Limb (tissue), 2 donors: ENCODE results near the gene ZBTB21.

Experiments used
- DNase-seq, 2 donors: peaks; one replicate each; pipeline ENCODE4 v3.0.0-alpha.2; 2016; ENCODE audit errors: extremely low spot score in 2 of 2

ZBTB21 gene

DNA sequence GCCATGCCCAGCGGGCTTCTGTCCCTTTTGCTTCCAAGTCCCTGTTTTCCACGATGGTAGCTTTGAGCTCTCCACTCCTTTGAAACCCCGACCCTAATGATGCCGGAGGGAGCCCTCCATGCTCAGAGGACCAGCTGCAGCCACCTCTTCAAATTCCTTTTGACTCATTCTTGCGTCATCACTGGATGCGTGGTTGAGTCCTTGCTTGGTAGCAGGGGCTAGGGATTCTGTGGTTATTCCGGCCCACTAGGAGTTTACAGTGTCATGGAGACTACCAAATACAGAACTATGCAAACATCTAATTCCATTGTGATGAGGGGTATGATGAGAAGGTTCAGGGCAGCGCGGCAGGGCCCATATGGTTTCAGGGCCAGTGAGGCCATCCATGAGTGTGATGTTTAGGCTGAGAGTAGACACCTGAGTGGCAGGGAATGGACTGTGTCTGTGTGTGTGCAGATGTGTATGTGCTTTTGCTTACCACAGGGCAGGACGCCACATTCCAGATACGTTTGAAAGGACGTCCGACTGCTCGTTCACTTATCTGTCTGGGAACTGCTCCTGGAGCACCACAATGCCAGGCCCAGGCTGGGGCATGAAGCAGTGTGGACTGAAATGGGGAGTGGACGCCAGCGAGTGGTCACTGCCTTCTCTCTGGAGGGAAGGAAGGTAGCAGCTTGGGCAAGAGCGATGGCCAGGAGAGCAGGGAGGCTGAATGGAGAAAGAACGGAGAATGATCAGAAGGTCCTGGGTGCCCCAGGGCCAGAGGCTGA is 30.4 kb upstream of the ZBTB21 start:
- no peak for DNase-seq

DNA sequence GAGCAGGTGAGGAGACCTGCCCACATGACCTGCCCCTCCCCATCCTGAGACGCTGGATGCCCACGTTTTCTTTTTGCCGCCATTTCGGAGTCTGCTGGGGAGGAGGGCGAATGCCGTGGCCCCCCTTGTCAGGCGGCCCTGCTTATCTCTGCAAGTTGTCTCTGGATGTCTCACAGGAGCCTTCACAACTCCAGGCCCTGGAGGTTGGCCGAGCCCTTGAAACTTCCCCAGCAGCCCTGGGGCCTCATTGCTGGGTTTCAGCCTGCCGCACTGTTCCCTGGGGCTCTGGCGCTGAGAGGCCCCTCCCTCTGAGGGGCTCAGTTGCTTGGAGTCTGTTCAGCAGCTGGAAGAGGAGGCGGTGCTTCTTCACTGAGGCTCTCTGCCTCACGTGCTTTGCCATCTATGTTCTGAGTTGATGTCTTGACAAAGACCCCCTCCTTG is 29.8 kb upstream of the ZBTB21 start:
- DNase-seq: no peak

DNA sequence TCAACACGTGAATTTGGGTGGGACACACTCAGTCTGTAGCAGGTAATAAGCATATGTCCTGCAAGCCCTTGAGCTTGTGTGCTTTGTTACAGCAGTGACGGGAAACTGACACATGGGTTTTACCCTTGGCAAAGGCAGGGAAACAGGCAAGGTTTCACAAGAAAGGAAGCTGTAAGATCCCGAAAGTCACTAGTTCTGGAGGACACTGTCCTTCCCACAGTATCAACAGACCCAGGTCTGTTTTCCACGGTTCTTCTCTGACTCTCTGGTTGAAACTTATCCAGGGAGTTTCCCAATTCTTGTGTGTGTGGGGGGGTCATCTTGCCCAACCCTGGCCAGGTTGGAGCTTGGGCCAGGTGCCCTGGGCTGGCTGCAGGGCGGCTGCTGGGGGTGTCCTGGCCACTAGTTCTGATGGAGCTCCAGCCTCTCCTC is 29.3 kb upstream of the ZBTB21 start:
- no peak for DNase-seq

DNA sequence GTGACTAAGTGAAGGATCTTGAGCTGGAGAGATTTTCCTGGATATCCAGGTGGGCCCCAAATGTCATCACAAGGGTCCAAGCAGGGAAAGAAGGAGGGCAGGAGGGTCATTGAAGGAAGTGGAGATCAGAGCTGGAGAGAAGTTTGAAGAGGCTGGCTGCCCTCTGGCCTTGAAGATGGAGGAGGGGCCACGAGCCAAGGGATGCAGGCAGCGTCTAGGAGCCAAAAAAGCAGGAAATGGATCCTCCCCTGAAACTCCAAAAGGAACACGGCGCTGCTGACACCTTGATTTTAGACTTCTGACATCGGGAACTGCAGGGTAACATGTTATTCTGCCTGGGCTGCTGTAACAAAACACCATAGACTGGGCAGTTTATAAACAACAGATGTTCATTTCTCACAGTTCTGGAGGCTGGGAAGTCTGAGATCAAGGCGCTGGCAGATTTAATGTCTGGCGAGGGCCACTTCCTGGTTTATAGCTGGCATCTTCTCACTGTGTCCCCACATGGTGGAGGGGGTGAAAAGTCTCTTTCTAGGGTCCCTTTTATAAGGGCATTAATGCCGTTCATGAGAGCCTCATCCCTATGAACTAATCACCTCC is 28.8 kb upstream of the ZBTB21 start:
- no peak for DNase-seq

DNA sequence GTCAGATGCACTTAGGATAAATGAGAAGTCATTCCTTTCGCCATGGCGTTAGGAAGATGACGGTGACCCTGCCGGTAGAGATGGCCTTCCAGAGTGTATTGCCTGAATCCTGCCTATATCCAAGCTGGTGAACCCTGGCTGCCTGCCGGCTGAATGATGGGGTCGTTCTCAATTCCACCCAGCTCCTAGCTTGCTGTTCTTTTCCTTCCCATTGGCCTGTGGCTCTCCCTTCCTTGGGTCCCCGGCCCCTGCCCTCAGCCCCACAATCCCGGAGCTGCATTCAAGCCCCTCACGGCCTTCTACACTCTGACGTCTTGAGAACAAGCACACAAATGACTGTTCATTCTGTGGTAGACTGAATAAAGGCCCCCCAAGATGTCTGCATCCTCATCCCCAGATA is 28.2 kb upstream of the ZBTB21 start:
- DNase-seq: no peak

DNA sequence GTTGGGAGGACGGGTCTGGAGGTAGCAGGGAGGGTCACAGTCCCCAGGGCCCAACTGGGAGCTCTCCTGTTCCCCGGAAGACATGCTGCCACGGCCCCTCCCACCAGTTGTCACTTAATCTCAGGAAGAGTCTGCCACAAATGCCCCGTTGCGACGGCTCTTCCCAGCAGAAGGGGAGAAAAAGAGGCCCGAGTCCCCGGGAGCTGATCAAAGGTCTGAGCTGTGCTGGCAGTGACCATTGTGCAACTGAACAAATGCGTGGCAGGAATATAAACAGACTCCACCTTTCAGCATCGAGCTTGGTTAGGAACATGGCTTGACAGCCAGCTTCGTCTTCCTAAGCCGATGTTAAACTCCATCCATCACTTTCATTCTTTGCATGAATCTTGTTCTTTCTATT is 27.8 kb upstream of the ZBTB21 start:
- DNase-seq: no peak

DNA sequence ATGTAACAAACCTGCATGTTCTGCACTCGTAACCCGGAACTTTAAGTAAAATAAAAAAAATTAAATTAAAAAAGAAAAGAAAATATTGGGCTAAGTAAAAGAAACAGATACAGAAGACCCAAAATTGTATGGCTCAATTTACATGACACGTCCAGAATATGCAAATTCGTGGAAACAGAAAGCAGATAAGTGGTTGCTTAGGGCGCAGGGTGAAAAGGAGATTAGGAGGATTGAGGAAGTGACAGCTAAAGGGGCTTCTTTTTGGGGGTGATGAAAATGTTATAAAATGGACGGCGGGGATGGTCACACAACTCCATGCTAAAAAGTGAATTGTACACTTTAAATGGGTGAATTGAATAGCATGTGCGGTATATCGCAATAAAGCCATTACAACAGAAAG is 27.4 kb upstream of the ZBTB21 start:
- no peak for DNase-seq

DNA sequence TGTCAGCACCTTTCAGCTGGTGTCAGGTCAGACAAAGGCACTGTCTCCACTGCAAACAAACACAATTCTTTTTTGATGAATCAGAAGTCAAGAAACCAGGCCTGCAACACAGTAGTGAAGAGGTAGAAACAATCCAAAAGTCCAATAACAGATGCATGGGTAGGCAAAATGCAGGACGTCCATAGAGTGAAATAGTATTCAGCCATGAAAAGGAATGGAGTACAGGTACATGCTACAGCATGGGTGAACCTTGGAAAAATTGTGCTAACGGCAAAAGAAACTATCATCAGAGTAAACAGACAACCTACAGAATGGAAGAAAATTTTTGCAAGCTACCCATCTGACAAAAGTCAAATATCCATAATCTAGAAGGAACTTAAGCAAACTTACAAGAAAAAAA is 26.2 kb upstream of the ZBTB21 start:
- no peak for DNase-seq

DNA sequence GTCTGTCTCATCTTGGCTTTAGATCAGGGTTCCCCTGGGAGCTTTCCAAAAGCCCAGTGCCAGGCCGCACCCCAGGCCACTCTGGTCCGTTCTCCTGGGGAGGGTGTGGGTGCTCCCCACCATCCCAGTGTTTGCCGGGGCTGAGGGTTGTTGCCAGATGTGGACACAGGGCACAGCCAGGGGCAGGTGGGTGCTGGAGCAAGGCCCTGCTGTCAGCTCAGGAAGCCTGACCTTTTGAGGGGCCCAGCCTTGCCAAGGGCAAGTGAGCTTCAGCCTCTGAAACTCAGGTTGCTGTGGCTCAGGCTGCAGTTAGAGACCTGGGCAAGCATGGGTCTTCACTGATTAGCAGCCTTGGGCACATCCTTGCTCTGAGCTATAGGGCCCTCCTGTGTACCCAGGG is 22.8 kb upstream of the ZBTB21 start:
- DNase-seq: no peak

DNA sequence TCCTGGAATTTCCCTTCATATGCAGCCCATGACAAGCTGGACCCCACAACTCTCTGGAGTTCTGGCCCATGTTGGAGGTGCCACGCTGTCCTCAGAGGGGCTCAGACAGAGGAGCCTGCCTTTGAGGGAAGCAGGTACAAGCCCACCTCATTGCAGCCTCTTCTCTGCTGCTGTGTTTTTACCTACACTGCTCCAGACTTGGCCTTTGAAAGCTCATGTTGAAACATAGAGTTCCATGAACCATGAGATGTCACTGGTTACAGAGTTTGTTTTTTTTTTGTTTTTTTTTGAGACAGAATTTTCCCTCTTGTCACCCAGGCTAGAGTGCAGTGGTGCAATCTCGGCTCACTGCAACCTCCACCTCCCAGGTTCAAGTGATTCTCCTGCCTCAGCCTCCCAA is 22.1 kb upstream of the ZBTB21 start:
- no peak for DNase-seq

DNA sequence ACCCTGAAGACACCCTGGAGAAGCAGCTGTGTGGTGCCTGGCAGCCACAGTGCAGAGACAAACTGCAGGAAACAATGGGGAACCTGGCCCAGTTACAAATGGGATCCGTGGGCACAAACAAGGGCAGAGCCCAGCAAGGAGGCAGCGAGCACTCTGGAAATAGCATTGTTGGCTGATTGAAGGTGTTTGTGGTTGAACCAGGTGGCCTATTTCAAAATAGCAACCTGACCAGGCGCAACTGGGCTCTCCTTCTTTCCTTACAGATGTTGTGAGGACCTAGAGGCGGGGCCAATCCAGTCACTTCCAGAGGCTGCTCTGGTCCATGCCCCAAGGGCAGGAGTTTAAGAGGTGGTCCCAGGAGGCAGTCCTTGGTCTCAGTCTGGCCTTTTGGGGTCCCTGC is 21.7 kb upstream of the ZBTB21 start:
- no peak for DNase-seq

DNA sequence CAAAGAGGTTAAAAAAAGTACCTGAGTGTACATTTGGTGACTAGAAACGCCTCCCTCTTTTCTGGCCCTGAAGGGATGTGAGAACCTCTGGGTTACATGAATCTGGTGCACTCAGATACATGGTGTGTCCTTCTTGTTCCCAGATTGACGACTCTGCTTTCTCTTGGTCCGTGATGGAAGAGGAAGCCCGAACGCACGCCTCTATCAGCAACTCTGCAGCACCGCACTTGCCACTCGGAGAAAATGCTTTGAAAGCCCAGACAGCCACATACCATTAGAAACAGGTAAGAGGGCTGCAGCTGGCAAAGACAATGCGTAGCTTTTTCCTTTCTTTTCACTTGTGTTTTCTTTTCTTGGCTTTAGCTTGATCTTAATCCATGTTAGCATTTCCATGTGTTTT is 21.1 kb upstream of the ZBTB21 start:
- no peak for DNase-seq

DNA sequence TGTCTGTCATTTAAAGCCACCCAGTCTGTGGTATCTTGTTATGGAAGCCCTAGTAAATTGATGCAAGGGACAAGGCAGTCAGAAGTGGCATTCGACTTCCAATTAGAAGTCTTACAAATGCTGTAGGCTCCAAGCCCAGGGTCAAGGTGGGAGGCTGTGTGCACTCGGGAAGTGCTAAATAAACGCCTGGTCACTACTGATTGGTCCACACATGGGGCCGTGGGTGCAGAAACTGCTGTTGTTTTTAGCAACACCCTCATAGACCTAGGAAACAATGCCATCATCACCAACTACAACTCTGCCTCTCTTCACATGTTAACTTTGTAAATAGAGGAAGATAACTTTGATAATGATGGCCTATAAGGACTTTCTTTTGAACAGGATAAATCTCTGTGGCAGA is 20.2 kb upstream of the ZBTB21 start:
- no peak for DNase-seq

DNA sequence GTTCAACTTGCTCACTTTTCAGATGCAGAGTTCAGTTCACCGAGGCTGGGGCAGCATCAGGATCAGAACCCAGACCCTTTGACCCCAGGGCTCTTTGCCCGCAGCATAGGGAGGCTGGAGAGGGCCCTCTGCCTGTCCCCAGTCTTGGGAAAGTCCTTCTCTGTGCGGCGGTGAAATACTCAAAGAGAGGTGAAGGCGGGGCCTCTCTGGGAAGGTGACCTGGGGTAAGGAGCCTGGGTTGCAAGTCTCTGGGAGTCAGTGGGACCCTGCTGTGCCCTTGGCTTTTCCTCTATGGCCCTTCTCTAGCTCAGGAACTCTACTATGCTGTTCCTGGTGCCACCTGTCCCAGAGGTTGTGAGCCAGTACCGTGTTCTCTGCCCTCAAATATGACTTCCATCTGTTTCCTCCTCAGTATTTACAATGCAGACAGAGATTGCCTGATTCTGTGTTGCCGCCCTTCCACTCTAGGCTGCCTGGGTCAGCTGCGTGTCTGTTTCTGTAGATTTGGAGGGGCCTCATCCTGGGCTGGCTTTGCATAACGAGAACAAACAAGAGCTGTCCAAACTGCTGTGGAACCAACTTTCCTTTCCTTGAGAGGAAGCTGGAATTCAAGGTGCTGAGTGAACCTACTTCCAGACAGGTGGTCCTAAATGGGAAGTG is 18.7 kb upstream of the ZBTB21 start:
- DNase-seq: no peak

DNA sequence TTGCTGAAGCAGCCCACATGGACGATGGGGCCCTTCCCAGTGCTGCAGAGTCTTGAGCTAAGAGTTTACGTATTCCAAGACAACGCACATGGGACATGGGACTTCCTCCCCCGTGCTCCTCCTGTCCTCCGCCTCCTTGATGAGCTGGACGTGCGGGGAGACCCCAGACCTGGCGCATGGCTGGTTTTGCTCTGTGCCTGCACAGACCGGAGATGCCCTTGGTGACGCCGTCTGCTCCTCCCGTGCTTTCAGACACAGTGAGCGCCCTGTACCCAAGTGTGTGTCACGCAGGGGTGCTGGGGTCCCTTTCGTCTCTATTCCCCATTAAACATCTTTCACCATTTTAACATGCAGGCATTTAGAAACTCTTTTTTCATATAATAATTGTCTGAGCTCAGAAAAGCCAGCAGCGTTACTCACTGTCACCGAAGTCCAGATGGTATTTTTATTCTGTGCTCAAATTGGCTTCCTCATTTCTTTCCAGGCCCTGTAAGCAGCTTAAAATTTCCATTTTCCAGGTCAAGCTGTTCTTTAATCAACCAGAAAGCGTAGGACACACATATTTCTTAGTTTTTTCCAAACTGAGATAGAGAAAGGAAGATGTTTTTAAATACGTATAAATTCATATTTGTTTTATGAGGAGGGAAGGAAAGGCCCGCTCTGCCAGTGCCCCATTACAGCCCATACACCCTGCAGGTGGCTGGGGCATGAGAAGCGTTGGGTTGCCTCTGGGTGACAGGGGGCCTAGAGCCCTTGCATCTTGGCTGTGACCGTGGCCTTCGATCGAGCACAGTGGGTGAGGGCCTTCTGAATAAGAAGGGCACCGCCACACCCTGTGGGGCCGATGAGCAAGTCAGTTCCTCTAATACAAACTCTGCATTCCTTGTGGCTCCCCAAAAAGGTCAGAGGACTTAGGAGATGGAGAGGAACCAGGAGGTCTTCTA is 17.9 kb upstream of the ZBTB21 start:
- no peak for DNase-seq

DNA sequence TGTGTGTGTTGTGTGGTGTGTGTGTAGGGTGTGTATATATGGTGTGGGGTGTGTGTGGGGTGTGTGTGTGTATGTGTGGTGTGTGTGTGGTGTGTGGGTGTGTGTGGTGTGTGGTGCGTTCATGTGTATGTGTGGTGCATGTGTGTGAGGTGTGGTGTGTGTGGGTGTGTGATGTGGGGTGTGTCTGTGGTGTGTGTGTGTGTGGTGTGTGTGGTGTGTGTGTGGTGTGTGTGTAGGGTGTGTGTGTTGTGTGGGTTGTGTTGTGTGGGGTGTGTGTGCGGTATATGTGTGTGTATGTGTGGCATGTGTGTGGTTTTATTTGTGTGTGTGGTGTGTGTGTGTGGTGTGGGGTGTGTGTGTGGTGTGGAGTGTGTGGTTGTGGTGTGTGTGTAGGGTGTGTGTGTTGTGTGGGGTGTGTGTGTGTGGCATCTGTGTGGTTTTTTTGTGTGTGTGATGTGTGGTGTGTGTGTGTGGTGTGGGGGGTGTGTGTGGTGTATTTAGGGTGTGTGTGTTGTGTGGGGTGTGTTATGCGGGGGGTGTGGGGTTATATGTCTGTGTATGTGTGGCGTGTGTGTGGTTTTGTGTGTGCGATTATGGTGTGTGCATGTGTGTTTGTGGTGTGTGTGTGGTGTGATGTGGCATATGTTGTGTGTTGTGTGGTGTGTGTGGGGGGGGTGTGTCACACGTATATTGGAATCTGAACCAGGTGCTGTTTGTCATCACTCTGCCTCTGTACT is 17.1 kb upstream of the ZBTB21 start:
- no peak for DNase-seq

DNA sequence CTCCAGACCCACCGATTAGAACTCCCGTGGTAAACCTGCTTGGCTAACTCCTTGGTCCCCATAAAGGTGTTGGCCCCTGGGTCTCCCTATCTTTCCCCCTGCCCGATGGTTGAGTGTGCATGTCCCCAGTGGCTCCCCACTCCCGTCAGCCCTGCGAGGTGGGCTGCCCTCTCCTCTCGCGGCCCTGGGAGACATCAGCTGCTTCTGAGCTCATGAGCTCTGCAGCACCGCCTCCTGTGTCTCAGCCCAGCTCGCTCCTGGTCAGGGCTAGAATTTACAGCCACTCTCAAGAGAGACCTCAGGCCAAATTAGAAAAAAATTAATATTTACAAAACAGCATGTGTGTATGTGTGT is 15.9 kb upstream of the ZBTB21 start:
- DNase-seq: no peak

DNA sequence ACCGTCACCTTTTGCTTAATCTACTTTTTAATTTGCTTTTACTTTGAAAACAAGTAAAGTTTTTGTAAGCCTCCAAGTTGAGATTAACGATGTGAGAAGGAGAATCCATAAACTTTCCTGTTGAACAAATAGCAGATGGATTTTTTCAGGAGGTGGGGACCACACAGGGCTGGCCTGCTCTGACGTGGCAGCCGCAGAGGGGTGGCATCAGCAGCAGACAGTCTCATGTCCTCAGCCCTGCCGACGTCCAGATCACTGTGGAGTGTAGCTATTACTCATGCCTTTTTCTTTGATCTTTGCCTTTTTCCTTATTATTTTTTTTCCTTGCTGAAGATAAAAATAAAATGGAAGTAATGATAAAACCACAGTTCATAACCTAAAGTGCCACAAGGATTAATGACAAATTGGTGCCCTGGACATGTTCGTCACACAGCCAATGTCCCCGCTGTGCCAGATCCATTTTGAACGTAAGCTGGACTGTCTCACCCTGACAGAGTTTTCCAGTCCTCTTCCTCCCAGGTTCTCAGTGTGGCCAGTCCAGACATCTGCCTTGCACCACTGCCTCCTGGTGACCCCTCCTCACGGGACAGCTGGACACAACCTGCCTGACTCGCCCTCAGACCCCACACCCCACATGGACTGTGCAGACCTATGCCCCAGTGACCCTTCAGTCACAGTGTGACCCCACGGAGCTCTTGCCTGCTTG is 15.4 kb upstream of the ZBTB21 start:
- DNase-seq: no peak

DNA sequence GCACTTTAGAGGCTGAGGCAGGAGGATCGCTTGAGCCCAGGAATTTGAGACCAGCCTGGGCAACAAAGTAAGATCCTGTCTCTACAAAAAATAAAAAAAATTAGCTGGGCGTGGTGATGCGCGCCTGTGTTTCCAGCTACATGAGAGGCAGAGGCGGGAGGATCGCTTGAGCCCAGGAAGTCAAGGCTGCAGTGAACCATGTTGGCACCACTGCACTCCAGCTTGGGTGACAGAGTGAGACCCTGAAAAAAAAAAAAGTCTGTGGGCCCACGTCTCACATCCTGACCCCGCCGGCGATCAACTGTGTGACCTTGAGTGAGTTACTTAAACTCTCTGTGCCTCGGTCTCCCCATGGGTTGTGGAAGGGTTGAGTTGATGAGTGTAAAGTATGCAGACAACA is 12.7 kb upstream of the ZBTB21 start:
- DNase-seq: no peak

DNA sequence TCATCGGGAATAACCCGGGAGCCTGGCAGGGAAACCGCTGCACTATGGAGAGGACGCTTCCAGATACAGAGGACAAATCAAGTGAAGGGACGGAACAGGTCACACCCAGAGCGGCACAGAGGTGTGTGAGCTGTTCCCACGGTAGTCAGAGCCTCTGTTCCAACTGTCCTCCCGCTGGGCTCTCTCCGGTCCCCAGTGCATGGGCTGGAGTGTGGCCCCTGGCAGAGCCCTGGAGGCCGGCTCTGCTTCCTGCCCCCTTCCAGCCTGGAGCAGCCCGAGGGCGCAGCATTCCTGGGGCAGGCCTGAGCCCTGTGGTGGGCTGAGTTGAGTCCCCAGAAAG is 11.9 kb upstream of the ZBTB21 start:
- no peak for DNase-seq
